Endothelial cell of umbilical vein (primary cell): ENCODE results near the gene HOMER1. TPM values are rescaled to one million over a fixed set of nuclear protein-coding genes. Genes with fewer than 3 reads are reported as not detected.

Source experiments
- BruUV-seq: library from RNA; stranded (reverse); fragments of 400-500 nt; replicated peaks from 2 replicates; lab custom pipeline; 2021; lab: Mats Ljungman, UMichigan
- CTCF ChIA-PET: fragments of 300-600, 350-600 bp; sonication (Branson Sonifier 250); formaldehyde crosslinking; loops from one replicate; lab custom pipeline; 2021; ENCODE audit warnings: antibody characterized with exemption, inconsistent platforms; lab: Charles Lee
- POLR2A ChIA-PET: fragments of 300-600, 350-600 bp; sonication (Branson Sonifier 250); formaldehyde crosslinking; loops from one replicate; lab custom pipeline; 2021; ENCODE audit warnings: antibody characterized with exemption, inconsistent platforms; lab: Charles Lee
- DNase-seq: peaks from one replicate; pipeline ENCODE4 v3.0.0-alpha.2; 2011; ENCODE audit warnings: low read depth, low spot score
- FAIRE-seq: peaks from 2 replicates; lab custom pipeline; 2011; peaks lifted over from hg19 to GRCh38; lab: Jason Lieb, UNC
- H2AFZ ChIP-seq: 2 replicates; pipeline ENCODE4 v1.6.0; 2012; ENCODE audit warnings: low read depth, low read length, control low read depth, inconsistent platforms
- H3K27ac ChIP-seq: 2 replicates; pipeline ENCODE4 v1.5.1; 2011; ENCODE audit warnings: low read depth, mild to moderate bottlenecking, control low read depth, low read length, moderate library complexity; ENCODE audit not compliant: insufficient read depth
- H3K27me3 ChIP-seq, 2 experiments: 2 replicates each; pipeline versions ENCODE4 v1.6.0 to v1.6.1; 2011; ENCODE audit warnings: low read length in 2 of 2, mixed read lengths in 1 of 2; ENCODE audit not compliant: control insufficient read depth in 2 of 2, insufficient read depth in 2 of 2
- H3K36me3 ChIP-seq, 2 experiments: 2 replicates in 1 of 2; 3 replicates in 1 of 2; pipeline ENCODE4 v1.5.1; 2011; ENCODE audit warnings: low read length in 2 of 2, mild to moderate bottlenecking in 1 of 2, moderate library complexity in 1 of 2; ENCODE audit not compliant: control insufficient read depth in 2 of 2, insufficient read depth in 2 of 2; ENCODE audit errors: extremely low read depth in 1 of 2
- H3K4me1 ChIP-seq: 3 replicates; pipeline ENCODE4 v1.5.1; 2011; ENCODE audit warnings: mild to moderate bottlenecking, low read length; ENCODE audit not compliant: control insufficient read depth, insufficient read depth; ENCODE audit errors: extremely low read depth
- H3K4me2 ChIP-seq: 2 replicates; pipeline ENCODE4 v1.6.1; 2011; ENCODE audit warnings: low read length, control low read depth, mixed read lengths; ENCODE audit not compliant: insufficient read depth
- H3K4me3 ChIP-seq, 3 experiments: fragments of 200-600 bp in 1 of 3; sonication (generic), shearing (Covaris generic) in 1 of 3; replicated peaks in 1 of 3; 2 replicates each; pipeline ENCODE4 v1.5.1; 2011 to 2016; ENCODE audit warnings: control low read depth in 3 of 3, low read length in 3 of 3, mild to moderate bottlenecking in 2 of 3, inconsistent platforms in 1 of 3, low read depth in 1 of 3, moderate library complexity in 1 of 3; ENCODE audit not compliant: insufficient read depth in 1 of 3
- H3K79me2 ChIP-seq: 2 replicates; pipeline ENCODE4 v1.6.0; 2012; ENCODE audit warnings: low read length, inconsistent platforms; ENCODE audit not compliant: control insufficient read depth, insufficient read depth
- H3K9ac ChIP-seq: replicated peaks from 2 replicates; pipeline ENCODE3; 2011; ENCODE audit warnings: low read length, control low read depth; ENCODE audit not compliant: insufficient read depth; ENCODE audit errors: extremely low read depth
- H3K9me1 ChIP-seq: replicated peaks from 3 replicates; pipeline ENCODE4 v1.6.0; 2011; ENCODE audit warnings: mild to moderate bottlenecking, low read length; ENCODE audit not compliant: control insufficient read depth, insufficient read depth; ENCODE audit errors: extremely low read depth
- H3K9me3 ChIP-seq: replicated peaks from 2 replicates; pipeline ENCODE4 v1.5.1; 2012; ENCODE audit warnings: low read length, inconsistent platforms; ENCODE audit not compliant: control insufficient read depth, insufficient read depth
- H4K20me1 ChIP-seq: replicated peaks from 2 replicates; pipeline ENCODE3; 2011; ENCODE audit warnings: mild to moderate bottlenecking, low read length; ENCODE audit not compliant: control insufficient read depth, insufficient read depth; ENCODE audit errors: extremely low read depth
- CTCF ChIP-seq, 2 donors: IDR thresholded peaks; 1 replicate in 1 of 2; 2 replicates in 1 of 2; pipeline ENCODE4 v1.5.1; 2011; ENCODE audit warnings: low read length in 2 of 2, mild to moderate bottlenecking in 2 of 2, moderate library complexity in 2 of 2, control low read depth in 1 of 2, inconsistent platforms in 1 of 2, low read depth in 1 of 2; ENCODE audit not compliant: insufficient read depth in 1 of 2; ENCODE audit errors: extremely low read depth in 1 of 2
- EZH2 ChIP-seq: IDR thresholded peaks from 2 replicates; pipeline ENCODE4 v1.6.1; 2012; ENCODE audit warnings: borderline replicate concordance, low read depth, mild to moderate bottlenecking, moderate library complexity, low read length, inconsistent platforms; ENCODE audit not compliant: severe bottlenecking
- FOS ChIP-seq: IDR thresholded peaks from 2 replicates; pipeline ENCODE4 v1.6.1; 2011; ENCODE audit warnings: mild to moderate bottlenecking, low read length, moderate library complexity, borderline replicate concordance; ENCODE audit not compliant: insufficient read depth
- GATA2 ChIP-seq: IDR thresholded peaks from 2 replicates; pipeline ENCODE4 v1.7.0; 2011; ENCODE audit warnings: low read depth, mild to moderate bottlenecking, moderate library complexity, mixed read lengths, low read length; ENCODE audit not compliant: insufficient read length, insufficient read depth
- JUN ChIP-seq: IDR thresholded peaks from 2 replicates; pipeline ENCODE4 v1.6.1; 2011; ENCODE audit warnings: borderline replicate concordance, low read depth; ENCODE audit not compliant: insufficient read length, insufficient read depth
- MAX ChIP-seq: IDR thresholded peaks from 2 replicates; pipeline ENCODE4 v1.6.1; 2011; ENCODE audit not compliant: insufficient read depth, insufficient read length
- MYC ChIP-seq: IDR thresholded peaks from one replicate; pipeline ENCODE4 v1.6.1; 2011; ENCODE audit warnings: mild to moderate bottlenecking, low read depth, low read length
- POLR2A ChIP-seq: IDR thresholded peaks from 2 replicates; pipeline ENCODE4 v1.6.1; 2012; ENCODE audit warnings: low read depth, mild to moderate bottlenecking, control low read depth, low read length
- POLR2AphosphoS5 ChIP-seq: IDR thresholded peaks from 2 replicates; pipeline ENCODE4 v1.6.1; 2012; ENCODE audit warnings: low read depth, mild to moderate bottlenecking, control low read depth, low read length, moderate library complexity; ENCODE audit not compliant: insufficient read depth
- dilution Hi-C: fragments of 300-500 bp; cut with MboI; formaldehyde crosslinking; loops from one replicate; pipeline ENCODE4 v1.15.0; 2019; ENCODE audit warnings: low sequenced_read_pairs; ENCODE audit not compliant: extremely low pct_ligation_motif_present
- intact Hi-C: fragments of 100-400 bp; cut with micrococcal nuclease; formaldehyde crosslinking; loops from one replicate; pipeline ENCODE4 v1.10.0; 2022
- polyA plus RNA-seq, 4 experiments: library from polyadenylated mRNA; depleted of rRNA in 3 of 4; stranded (reverse) in 3 of 4; unstranded in 1 of 4; fragments of >200 nt; gene quantifications; 2 replicates each; pipeline versions ENCODE4 v1.2.1 to v1.2.3, GENCODE V29; 2011 to 2012; ENCODE audit warnings: missing spikeins in 1 of 4
- total RNA-seq: library from RNA; stranded (reverse); gene quantifications from 2 replicates; pipeline ENCODE4 v1.2.3, GENCODE V29; 2021

HOMER1 gene
- total and polyA plus RNA-seq, 2 donors (not counting 3 experiments of a cell fraction or from before 2014, with no cell fraction given), result 0.57 to 3.9 TPM

- H3K27me3 ChIP-seq, result peaks cover 0 to 2% of the 10 kb centered on the region in 2 experiments
- no peaks in the 10 kb centered on the region for H3K9me1 ChIP-seq
- no peaks in the 10 kb centered on the region for H3K79me2 ChIP-seq
- no peak overlapping the region for H3K4me2 ChIP-seq
- no peak overlapping the region for H3K9ac ChIP-seq
- H3K9me3 ChIP-seq, result no peaks in the 10 kb centered on the region
- intact Hi-C loops (no loop called here), dilution Hi-C loops (no loop called here)
- H3K36me3 ChIP-seq, result no peaks in the 10 kb centered on the region
- no peak overlapping the region for H3K27ac ChIP-seq
- POLR2A ChIA-PET, result no interaction called here
- H4K20me1 ChIP-seq, result no peaks in the 10 kb centered on the region
- CTCF ChIA-PET, result no interaction called here
- DNase-seq (no peak), FAIRE-seq (no peak)
- H3K4me1 ChIP-seq, result no peaks in the 10 kb centered on the region
- TF ChIP-seq MAX (no peak), POLR2AphosphoS5 (no peak)
- no peak overlapping the region for H3K4me3 ChIP-seq
- H2AFZ ChIP-seq, result no peak overlapping the region
- BruUV-seq, result no TSS peak
Observed at GRCh38 chr5:79555418-79555817, 41.5 kb upstream of the HOMER1 start.

- ChIA-PET POLR2A (no interaction called here), CTCF (no interaction called here)
- Histone ChIP-seq H3K9me3 (no peaks in the 10 kb centered on the region), H3K27ac (no peak overlapping the region), H3K36me3 (no peaks in the 10 kb centered on the region), H4K20me1 (no peaks in the 10 kb centered on the region), H3K4me3 (no peak overlapping the region), H3K4me1 (no peaks in the 10 kb centered on the region), H3K4me2 (no peak overlapping the region), H2AFZ (no peak overlapping the region), H3K27me3 (peaks cover 0 to 2% of the 10 kb centered on the region in 2 experiments), H3K9ac (no peak overlapping the region), H3K79me2 (no peaks in the 10 kb centered on the region), H3K9me1 (no peaks in the 10 kb centered on the region)
- no TSS peak for BruUV-seq
- no peak for FAIRE-seq
- no peak for DNase-seq
- dilution Hi-C loops (no loop called here), intact Hi-C loops (no loop called here)
- no peak for TF ChIP-seq GATA2
- no peak for TF ChIP-seq MAX
- TF ChIP-seq EZH2, result no peak
- no peak for TF ChIP-seq CTCF (IDR thresholded peaks at IDR 0.05; ENCODE audit: extremely low read depth in 1 of 2, insufficient read depth in 1 of 2, low read depth in 1 of 2, low read length in 2 of 2)
- TF ChIP-seq MYC, result no peak
- TF ChIP-seq FOS, result no peak
- no peak for TF ChIP-seq POLR2AphosphoS5
- no peak for TF ChIP-seq POLR2A
- TF ChIP-seq JUN, result no peak
Observed at GRCh38 chr5:79552984-79553383, 39.0 kb upstream of the HOMER1 start.
